SK-N-SH treated with all-trans-retinoic acid at 6 μM for 48 hours (cell line): ENCODE measurements around the gene MYLIP.

Experiments
- BACH2 ChIP-seq: fragments of 250-450 bp; sonication (Bioruptor Pico); IDR thresholded peaks from 2 replicates; pipeline ENCODE4 v1.9.0; 2021; ENCODE audit warnings: mild to moderate bottlenecking, borderline replicate concordance
- CREB5 ChIP-seq: fragments of 250-450 bp; sonication (Bioruptor Pico); IDR thresholded peaks from 2 replicates; pipeline ENCODE4 v1.5.1; 2020; ENCODE audit warnings: low read depth, mild to moderate bottlenecking, moderate library complexity
- GLIS3 ChIP-seq: fragments of 250-450 bp; sonication (Bioruptor Pico); IDR thresholded peaks from 2 replicates; pipeline ENCODE4 v1.5.0; 2020; ENCODE audit warnings: mild to moderate bottlenecking, moderate library complexity
- ISL1 ChIP-seq: fragments of 250-450 bp; sonication (Bioruptor Pico); IDR thresholded peaks from 2 replicates; pipeline ENCODE4 v2.1.2; 2022; ENCODE audit warnings: mild to moderate bottlenecking, moderate library complexity
- RARB ChIP-seq: fragments of 250-450 bp; sonication (Bioruptor Pico); IDR thresholded peaks from 2 replicates; pipeline ENCODE4 v1.8.0; 2021; ENCODE audit warnings: mild to moderate bottlenecking, moderate library complexity
- TOX ChIP-seq: fragments of 250-450 bp; sonication (Bioruptor Pico); IDR thresholded peaks from 2 replicates; pipeline ENCODE4 v1.8.0; 2021; ENCODE audit warnings: mild to moderate bottlenecking, moderate library complexity, borderline replicate concordance
- TSHZ2 ChIP-seq: fragments of 250-450 bp; sonication (Bioruptor Pico); IDR thresholded peaks from 2 replicates; pipeline ENCODE4 v1.5.0; 2020; ENCODE audit warnings: mild to moderate bottlenecking, moderate library complexity
- ZFP3 ChIP-seq: fragments of 250-450 bp; sonication (Bioruptor Pico); IDR thresholded peaks from 2 replicates; pipeline ENCODE4 v1.5.0; 2020; ENCODE audit warnings: mild to moderate bottlenecking, moderate library complexity

- TF ChIP-seq BACH2 (no peak), TOX (CRISPR knock-in tag) (no peak), ISL1 (no peak), RARB (CRISPR knock-in tag) (no peak), CREB5 (CRISPR knock-in tag) (no peak), TSHZ2 (CRISPR knock-in tag) (no peak), ZFP3 (CRISPR knock-in tag) (no peak), GLIS3 (CRISPR knock-in tag) (no peak)
Measured at GRCh38 chr6:16082361-16082760, 46.5 kb upstream of the MYLIP start.
